H1 (cell line): ENCODE results near the gene WFDC11. TPM values are rescaled to one million over a fixed set of nuclear protein-coding genes. Genes with fewer than 3 reads are reported as not detected.

Experiments
- CTCF ChIA-PET: fragments of 300-600 bp; sonication (Branson Sonifier 250); formaldehyde crosslinking; loops from one replicate; lab custom pipeline; 2021; ENCODE audit not compliant: partially characterized antibody; lab: Charles Lee
- POLR2A ChIA-PET: fragments of 300-600 bp; sonication (Branson Sonifier 250); formaldehyde crosslinking; loops from one replicate; lab custom pipeline; 2021; ENCODE audit warnings: inconsistent platforms; ENCODE audit not compliant: partially characterized antibody; lab: Charles Lee
- DNase-seq, 2 experiments: peaks; one replicate each; pipeline versions ENCODE4 v3.0.0 to v3.0.0-alpha.2; 2010 to 2022; ENCODE audit warnings: low spot score in 2 of 2, low read depth in 1 of 2, mixed read lengths in 1 of 2
- FAIRE-seq: peaks from 2 replicates; lab custom pipeline; 2011; peaks lifted over from hg19 to GRCh38; lab: Jason Lieb, UNC
- H2AFZ ChIP-seq: 2 replicates; pipeline ENCODE4 v1.8.1; 2012; ENCODE audit warnings: low read length, inconsistent platforms
- H2AK5ac ChIP-seq: 2 replicates; pipeline ENCODE4 v1.6.1; 2013; ENCODE audit warnings: low read depth, low read length
- H2BK120ac ChIP-seq: replicated peaks from 2 replicates; pipeline ENCODE3; 2013; ENCODE audit warnings: low read depth, low read length, inconsistent platforms
- H2BK12ac ChIP-seq: 2 replicates; pipeline ENCODE4 v1.6.1; 2013; ENCODE audit warnings: low read depth, low read length
- H2BK15ac ChIP-seq: 2 replicates; pipeline ENCODE4 v1.6.1; 2013; ENCODE audit warnings: low read length
- H2BK20ac ChIP-seq: 2 replicates; pipeline ENCODE4 v1.6.1; 2013; ENCODE audit warnings: low read length
- H2BK5ac ChIP-seq: 2 replicates; pipeline ENCODE4 v1.6.1; 2013; ENCODE audit warnings: low read depth, low read length
- H3K14ac ChIP-seq: 2 replicates; pipeline ENCODE4 v1.6.1; 2013; ENCODE audit warnings: inconsistent platforms; ENCODE audit not compliant: insufficient read length
- H3K18ac ChIP-seq: 2 replicates; pipeline ENCODE4 v1.6.1; 2013; ENCODE audit warnings: low read length; ENCODE audit errors: extremely low read depth
- H3K23ac ChIP-seq: 2 replicates; pipeline ENCODE4 v1.6.1; 2013; ENCODE audit warnings: inconsistent platforms; ENCODE audit not compliant: insufficient read length
- H3K23me2 ChIP-seq: 2 replicates; pipeline ENCODE4 v1.6.1; 2013; ENCODE audit warnings: low read depth, low read length
- H3K27ac ChIP-seq: 2 replicates; pipeline ENCODE4 v1.6.1; 2011; ENCODE audit warnings: low read depth, low read length, inconsistent platforms
- H3K27me3 ChIP-seq, 4 experiments: replicated peaks in 1 of 4; 1 replicate in 1 of 4; 2 replicates in 3 of 4; pipeline versions ENCODE4 v1.6.1 to v1.8.1; 2011 to 2013; ENCODE audit warnings: low read length in 3 of 4, mild to moderate bottlenecking in 3 of 4, inconsistent platforms in 2 of 4, mixed read lengths in 2 of 4, moderate library complexity in 1 of 4; ENCODE audit not compliant: control insufficient read depth in 3 of 4, insufficient read depth in 3 of 4; ENCODE audit errors: extremely low read depth in 1 of 4
- H3K36me3 ChIP-seq, 4 experiments: 2 replicates each; pipeline versions ENCODE4 v1.6.1 to v1.8.1; 2011 to 2013; ENCODE audit warnings: mild to moderate bottlenecking in 4 of 4, low read length in 3 of 4, moderate library complexity in 2 of 4, control low read depth in 1 of 4, inconsistent platforms in 1 of 4; ENCODE audit not compliant: insufficient read depth in 4 of 4, control insufficient read depth in 2 of 4
- H3K4ac ChIP-seq: replicated peaks from 2 replicates; pipeline ENCODE3; 2013; ENCODE audit warnings: low read length, low read depth, mixed read lengths, inconsistent platforms; ENCODE audit not compliant: insufficient read length
- H3K4me1 ChIP-seq, 4 experiments: replicated peaks in 1 of 4; 1 replicate in 1 of 4; 2 replicates in 3 of 4; pipeline versions ENCODE4 v1.6.1 to v1.8.1; 2011 to 2013; ENCODE audit warnings: low read length in 3 of 4, inconsistent platforms in 2 of 4, mixed read lengths in 1 of 4; ENCODE audit not compliant: insufficient read depth in 4 of 4, control insufficient read depth in 3 of 4
- H3K4me2 ChIP-seq, 2 experiments: 2 replicates each; pipeline versions ENCODE4 v1.6.1 to v1.8.1; 2011 to 2013; ENCODE audit warnings: low read depth in 2 of 2, low read length in 2 of 2, control low read depth in 1 of 2, inconsistent platforms in 1 of 2, mild to moderate bottlenecking in 1 of 2; ENCODE audit not compliant: insufficient read depth in 1 of 2
- H3K4me3 ChIP-seq, 4 experiments: fragments of 200-600, 300-600 bp in 1 of 4; sonication (generic), shearing (Covaris generic), sonication (Bioruptor Twin) in 1 of 4; 2 replicates each; pipeline versions ENCODE4 v1.5.1 to v1.8.1; 2011 to 2016; ENCODE audit warnings: low read length in 4 of 4, low read depth in 3 of 4, control low read depth in 2 of 4, inconsistent platforms in 2 of 4, mild to moderate bottlenecking in 2 of 4, mixed read lengths in 1 of 4, moderate library complexity in 1 of 4; ENCODE audit not compliant: insufficient read depth in 2 of 4; ENCODE audit errors: extremely low read depth in 1 of 4
- H3K56ac ChIP-seq: replicated peaks from 2 replicates; pipeline ENCODE3; 2013; ENCODE audit warnings: low read depth, mild to moderate bottlenecking, mixed read lengths, low read length, inconsistent platforms; ENCODE audit not compliant: insufficient read length
- H3K79me1 ChIP-seq: 2 replicates; pipeline ENCODE4 v1.6.1; 2013; ENCODE audit warnings: low read depth, low read length, control low read depth
- H3K79me2 ChIP-seq, 2 experiments: 2 replicates each; pipeline versions ENCODE4 v1.6.1 to v1.8.1; 2012 to 2013; ENCODE audit warnings: low read length in 2 of 2, mild to moderate bottlenecking in 2 of 2, inconsistent platforms in 1 of 2; ENCODE audit not compliant: insufficient read depth in 2 of 2, control insufficient read depth in 1 of 2
- H3K9ac ChIP-seq, 4 experiments: replicated peaks in 1 of 4; 1 replicate in 1 of 4; 2 replicates in 3 of 4; pipeline versions ENCODE4 v1.6.1 to v1.8.1; 2011 to 2013; ENCODE audit warnings: low read depth in 3 of 4, low read length in 3 of 4, control low read depth in 2 of 4, mild to moderate bottlenecking in 2 of 4, moderate library complexity in 2 of 4, inconsistent platforms in 1 of 4; ENCODE audit errors: extremely low read depth in 1 of 4
- H3K9me3 ChIP-seq, 2 experiments: 2 replicates each; pipeline versions ENCODE4 v1.6.1 to v1.8.1; 2012 to 2013; ENCODE audit warnings: mild to moderate bottlenecking in 2 of 2, moderate library complexity in 2 of 2, control low read depth in 1 of 2, inconsistent platforms in 1 of 2, low read depth in 1 of 2, low read length in 1 of 2, mixed read lengths in 1 of 2; ENCODE audit not compliant: insufficient read depth in 2 of 2
- H4K20me1 ChIP-seq, 2 experiments: replicated peaks in 1 of 2; 2 replicates each; pipeline versions ENCODE3 to v1.8.1; 2011 to 2013; ENCODE audit warnings: inconsistent platforms in 2 of 2, low read length in 2 of 2, mild to moderate bottlenecking in 1 of 2; ENCODE audit not compliant: insufficient read depth in 2 of 2, control insufficient read depth in 1 of 2
- H4K5ac ChIP-seq: 2 replicates; pipeline ENCODE4 v1.6.1; 2013; ENCODE audit warnings: low read length, low read depth, mixed read lengths, inconsistent platforms; ENCODE audit not compliant: insufficient read length
- H4K8ac ChIP-seq: 2 replicates; pipeline ENCODE4 v1.8.0; 2013; ENCODE audit warnings: mild to moderate bottlenecking, moderate library complexity, low read length, inconsistent platforms; ENCODE audit not compliant: insufficient read depth; ENCODE audit errors: extremely low read depth
- H4K91ac ChIP-seq: replicated peaks from 2 replicates; pipeline ENCODE3; 2013; ENCODE audit warnings: low read length, mixed read lengths, inconsistent platforms; ENCODE audit not compliant: insufficient read length
- BACH1 ChIP-seq: IDR thresholded peaks from 2 replicates; pipeline ENCODE4 v1.6.1; 2012; ENCODE audit warnings: low read length, improper control_type of control experiment
- CHD1 ChIP-seq: IDR thresholded peaks from 2 replicates; pipeline ENCODE4 v1.6.1; 2012; ENCODE audit warnings: low read depth, low read length, improper control_type of control experiment
- EGR1 ChIP-seq: IDR thresholded peaks from 2 replicates; pipeline ENCODE4 v1.6.1; 2011; ENCODE audit warnings: low read depth, low read length, borderline replicate concordance
- HDAC2 ChIP-seq, 2 experiments: fragments of 300-600 bp in 1 of 2; sonication (generic) in 1 of 2; IDR thresholded peaks; 2 replicates each; pipeline ENCODE4 v1.6.1; 2011 to 2012; ENCODE audit warnings: low read depth in 2 of 2, low read length in 2 of 2, mild to moderate bottlenecking in 2 of 2, moderate library complexity in 2 of 2, borderline replicate concordance in 1 of 2, inconsistent platforms in 1 of 2
- MAX ChIP-seq: IDR thresholded peaks from 2 replicates; pipeline ENCODE4 v1.6.1; 2012; ENCODE audit warnings: inconsistent platforms
- NANOG ChIP-seq: IDR thresholded peaks from 2 replicates; pipeline ENCODE4 v1.6.1; 2011; ENCODE audit warnings: low read length, low read depth, mild to moderate bottlenecking, inconsistent platforms; ENCODE audit not compliant: insufficient read depth, poor library complexity, severe bottlenecking
- SAP30 ChIP-seq: fragments of 300-600 bp; sonication (generic); IDR thresholded peaks from 2 replicates; pipeline ENCODE4 v1.7.1; 2012; ENCODE audit warnings: low read length, moderate library complexity, mild to moderate bottlenecking, inconsistent platforms; ENCODE audit not compliant: insufficient read depth, insufficient replicate concordance
- SIN3A ChIP-seq, 2 experiments: IDR thresholded peaks in 1 of 2; conservative IDR thresholded peaks in 1 of 2; 2 replicates each; pipeline ENCODE4 v1.6.1; 2011 to 2012; ENCODE audit warnings: low read length in 2 of 2, improper control_type of control experiment in 1 of 2, low read depth in 1 of 2, mild to moderate bottlenecking in 1 of 2
- SP4 ChIP-seq: IDR thresholded peaks from 2 replicates; pipeline ENCODE4 v1.6.1; 2012; ENCODE audit warnings: low read length, inconsistent platforms
- USF2 ChIP-seq: IDR thresholded peaks from 2 replicates; pipeline ENCODE4 v1.6.1; 2011; ENCODE audit warnings: low read length, improper control_type of control experiment
- WGBS, 2 experiments: shearing (Covaris generic) in 1 of 2; methylation state at CpG; one replicate each; pipeline versions ENCODE4 v1.1.6 to v1.1.7; 2013 to 2015; ENCODE audit warnings: low lambda C conversion rate in 2 of 2, mixed read lengths in 2 of 2, inconsistent platforms in 1 of 2, low coverage in 1 of 2, missing lambda C conversion rate in 1 of 2; ENCODE audit not compliant: insufficient replicate concordance in 2 of 2, insufficient coverage in 1 of 2, insufficient read length in 1 of 2; ENCODE audit errors: extremely low coverage in 1 of 2, missing lambda C conversion rate in 1 of 2; 5-methylcytosine and 5-hydroxymethylcytosine counted together
- polyA plus RNA-seq, 7 experiments: library from polyadenylated mRNA; depleted of rRNA in 3 of 7; stranded (reverse) in 5 of 7; unstranded in 2 of 7; fragments of >200 nt in 5 of 7; fragments of 200-250 nt in 2 of 7; gene quantifications; 1 replicate in 5 of 7; 2 replicates in 1 of 7; 4 replicates in 1 of 7; pipeline versions ENCODE4 v1.2.1 to v1.2.3, GENCODE V29; 2011 to 2013; ENCODE audit warnings: missing spikeins in 2 of 7, mixed read lengths in 2 of 7
- total RNA-seq: library from RNA; stranded (reverse); fragmentation: NEBNext Ultra II Directional; extraction: Animal tissue kit (Norgen Biotek cat#: 25700); gene quantifications from 2 replicates; pipeline ENCODE4 v1.2.1, GENCODE V29; 2021

Gene WFDC11
- total and polyA plus RNA-seq, 2 of the 8 experiments (the other 6 are each of a cell fraction or from before 2014, with no cell fraction given): not detected

GRCh38 chr20:45647441-45648050 is 22.5 kb downstream of the WFDC11 start:
- no peak overlapping the region for H3K23ac ChIP-seq
- no peak overlapping the region; the same call in 1 of the 2 replicates for H3K18ac ChIP-seq
- no peak overlapping the region for H4K8ac ChIP-seq
- H3K14ac ChIP-seq: no peak overlapping the region
- TF ChIP-seq MAX: no peak
- TF ChIP-seq NANOG: no peak
- TF ChIP-seq EGR1: no peak
- TF ChIP-seq SIN3A (conservative IDR thresholded peaks at IDR 0.05 in 1 of 2, IDR thresholded peaks at IDR 0.05 in 1 of 2; ENCODE audit: low read depth in 1 of 2, low read length in 2 of 2): no peak
- no peak for TF ChIP-seq USF2
- TF ChIP-seq SP4: no peak
- TF ChIP-seq CHD1: no peak
- no peak for TF ChIP-seq HDAC2 (IDR thresholded peaks at IDR 0.05; ENCODE audit: borderline replicate concordance in 1 of 2, low read depth in 2 of 2, low read length in 2 of 2)
- no peak for TF ChIP-seq SAP30
- TF ChIP-seq BACH1: no peak
- TF ChIP-seq, all 59 proteins: peak for 0
- Histone ChIP-seq H2AFZ (no peak overlapping the region), H3K4me3 (no peak overlapping the region), H3K9ac (no peak overlapping the region), H3K4me2 (no peak overlapping the region), H3K4me1 (peaks cover 0 to 4% (median 0%) of the 10 kb centered on the region in 4 experiments; a peak in 1 of 7 replicates), H2BK20ac (no peak overlapping the region), H4K20me1 (no peaks in the 10 kb centered on the region), H3K4ac (no peak overlapping the region), H2BK5ac (no peak overlapping the region), H3K79me1 (no peaks in the 10 kb centered on the region), H3K56ac (no peak overlapping the region), H3K27ac (no peak overlapping the region), H4K91ac (no peak overlapping the region), H4K5ac (no peak overlapping the region), H3K36me3 (no peaks in the 10 kb centered on the region), H2AK5ac (no peak overlapping the region), H3K9me3 (peaks cover 22% of the 10 kb centered on the region in 2 experiments), H2BK120ac (no peak overlapping the region), H2BK15ac (peak overlapping the region; percentile 12; the same call in 1 of the 2 replicates), H2BK12ac (peak overlapping the region; percentile 27; the same call in 1 of the 2 replicates), H3K79me2 (no peaks in the 10 kb centered on the region), H3K27me3 (no peaks in the 10 kb centered on the region), H3K23me2 (no peaks in the 10 kb centered on the region)
- WGBS, 2 experiments: 100% methylated on average over 1 of the region's 1 CpG; no CpG with 5 or more reads in 1 of the 2 experiments
- ChIA-PET POLR2A (interaction anchor here (0.9 to 1.0 kb wide), 2 partner anchors 19 to 117 kb away, joined by 3 to 4 read pairs; partner anchors contain the start of gene WFDC10A), CTCF (interaction anchor here (0.6 to 1.3 kb wide), 4 partner anchors 18 to 124 kb away, joined by 3 to 5 read pairs (median 3); partner anchors contain the start of gene WFDC10A)
- FAIRE-seq (no peak), DNase-seq (no peak)
